H9 (cell line): Measurements from ENCODE around the gene RIGI. TPM values are rescaled to one million over a fixed set of nuclear protein-coding genes. Genes with fewer than 3 reads are reported as not detected.

Experiments
- DNase-seq: peaks from one replicate; pipeline ENCODE4 v3.0.0-alpha.2; 2017
- H2AFZ ChIP-seq: one replicate; pipeline ENCODE4 v1.6.1; 2013; ENCODE audit warnings: mild to moderate bottlenecking, low read length, control low read depth, moderate library complexity
- H2AK5ac ChIP-seq: 2 replicates; pipeline ENCODE4 v1.6.1; 2013; ENCODE audit warnings: low read length, control low read depth, mixed read lengths; ENCODE audit not compliant: insufficient read length
- H2BK120ac ChIP-seq: one replicate; pipeline ENCODE4 v1.6.1; 2013; ENCODE audit warnings: low read depth, mild to moderate bottlenecking, low read length, control low read depth, inconsistent platforms; ENCODE audit not compliant: poor library complexity, severe bottlenecking
- H2BK12ac ChIP-seq: 2 replicates; pipeline ENCODE4 v1.6.1; 2013; ENCODE audit warnings: low read length, control low read depth, mixed read lengths, low read depth; ENCODE audit not compliant: insufficient read length
- H2BK15ac ChIP-seq: 2 replicates; pipeline ENCODE4 v1.6.1; 2013; ENCODE audit warnings: low read depth, low read length, control low read depth
- H2BK20ac ChIP-seq: one replicate; pipeline ENCODE4 v1.6.1; 2013; ENCODE audit warnings: low read depth, mild to moderate bottlenecking, low read length, control low read depth, inconsistent platforms; ENCODE audit not compliant: poor library complexity, severe bottlenecking
- H2BK5ac ChIP-seq: 2 replicates; pipeline ENCODE4 v1.6.1; 2013; ENCODE audit warnings: low read length, control low read depth, mixed read lengths; ENCODE audit not compliant: insufficient read length
- H3K14ac ChIP-seq: 2 replicates; pipeline ENCODE4 v1.6.1; 2013; ENCODE audit warnings: low read length, control low read depth; ENCODE audit not compliant: insufficient read depth
- H3K18ac ChIP-seq: 2 replicates; pipeline ENCODE4 v1.6.1; 2013; ENCODE audit warnings: low read depth, mild to moderate bottlenecking, mixed read lengths, low read length, control low read depth; ENCODE audit not compliant: insufficient read length
- H3K23ac ChIP-seq: 2 replicates; pipeline ENCODE4 v1.6.1; 2013; ENCODE audit warnings: low read length, control low read depth, mixed read lengths, low read depth; ENCODE audit not compliant: insufficient read length
- H3K23me2 ChIP-seq: 2 replicates; pipeline ENCODE4 v1.6.1; 2013; ENCODE audit warnings: low read depth, mild to moderate bottlenecking, mixed read lengths, low read length, control low read depth; ENCODE audit not compliant: insufficient read length, poor library complexity, severe bottlenecking
- H3K27ac ChIP-seq: 2 replicates; pipeline ENCODE4 v1.5.1; 2013; ENCODE audit warnings: low read length, control low read depth, mixed read lengths, low read depth; ENCODE audit not compliant: insufficient read length
- H3K27me3 ChIP-seq: 2 replicates; pipeline ENCODE4 v1.6.1; 2013; ENCODE audit warnings: low read length, control low read depth, inconsistent platforms; ENCODE audit not compliant: insufficient read depth
- H3K4ac ChIP-seq: 2 replicates; pipeline ENCODE4 v1.6.1; 2013; ENCODE audit warnings: low read depth, mild to moderate bottlenecking, control low read depth, inconsistent platforms, low read length, moderate library complexity
- H3K4me1 ChIP-seq: 2 replicates; pipeline ENCODE4 v1.6.1; 2013; ENCODE audit warnings: low read length, control low read depth, inconsistent platforms; ENCODE audit not compliant: insufficient read depth
- H3K4me2 ChIP-seq: 2 replicates; pipeline ENCODE4 v1.6.1; 2013; ENCODE audit warnings: low read length, control low read depth, mixed read lengths; ENCODE audit not compliant: insufficient read length, insufficient read depth
- H3K56ac ChIP-seq: 2 replicates; pipeline ENCODE4 v1.6.1; 2013; ENCODE audit warnings: low read depth, mild to moderate bottlenecking, mixed read lengths, low read length, control low read depth; ENCODE audit not compliant: insufficient read length
- H3K79me1 ChIP-seq: 2 replicates; pipeline ENCODE4 v1.6.1; 2013; ENCODE audit warnings: low read depth, mild to moderate bottlenecking, moderate library complexity, low read length, control low read depth, inconsistent platforms; ENCODE audit not compliant: insufficient read depth, poor library complexity, severe bottlenecking
- H3K79me2 ChIP-seq: 2 replicates; pipeline ENCODE4 v1.6.1; 2013; ENCODE audit warnings: low read length, control low read depth, inconsistent platforms; ENCODE audit not compliant: insufficient read depth
- H3K9ac ChIP-seq: 2 replicates; pipeline ENCODE4 v1.6.1; 2013; ENCODE audit warnings: low read length, control low read depth, mixed read lengths; ENCODE audit not compliant: insufficient read length; ENCODE audit errors: extremely low read depth
- H3K9me3 ChIP-seq: one replicate; pipeline ENCODE4 v1.6.1; 2013; ENCODE audit warnings: low read depth, low read length, inconsistent platforms; ENCODE audit not compliant: control insufficient read depth
- H3T11ph ChIP-seq: one replicate; pipeline ENCODE4 v1.6.1; 2013; ENCODE audit warnings: mild to moderate bottlenecking, low read length, control low read depth, inconsistent platforms
- H4K20me1 ChIP-seq: one replicate; pipeline ENCODE4 v1.6.1; 2013; ENCODE audit not compliant: control insufficient read depth, insufficient read length, insufficient read depth
- H4K5ac ChIP-seq: 2 replicates; pipeline ENCODE4 v1.6.1; 2013; ENCODE audit warnings: low read depth, mild to moderate bottlenecking, mixed read lengths, low read length, control low read depth; ENCODE audit not compliant: insufficient read length
- H4K8ac ChIP-seq: replicated peaks from 2 replicates; pipeline ENCODE4 v1.6.1; 2013; ENCODE audit warnings: low read length, control low read depth, mixed read lengths, low read depth; ENCODE audit not compliant: insufficient read length
- H4K91ac ChIP-seq: 2 replicates; pipeline ENCODE4 v1.6.1; 2013; ENCODE audit warnings: low read depth, mild to moderate bottlenecking, moderate library complexity, mixed read lengths, low read length, control low read depth; ENCODE audit not compliant: insufficient read length
- H3K27ac Mint-ChIP-seq, 3 experiments: 2 replicates in 2 of 3; 3 replicates in 1 of 3; pipeline ENCODE4 v1.8.0; 2020 to 2021; ENCODE audit warnings: mixed read lengths in 3 of 3, mild to moderate bottlenecking in 1 of 3, moderate library complexity in 1 of 3
- H3K27me3 Mint-ChIP-seq: 2 replicates; pipeline ENCODE4 v1.8.0; 2021; ENCODE audit warnings: low read depth, mild to moderate bottlenecking, moderate library complexity, mixed read lengths
- H3K36me3 Mint-ChIP-seq, 3 experiments: 2 replicates in 2 of 3; 3 replicates in 1 of 3; pipeline ENCODE4 v1.8.0; 2020 to 2021; ENCODE audit warnings: low read depth in 3 of 3, mixed read lengths in 3 of 3; ENCODE audit not compliant: insufficient read depth in 1 of 3
- H3K4me1 Mint-ChIP-seq, 2 experiments: 2 replicates each; pipeline ENCODE4 v1.8.0; 2020; ENCODE audit warnings: mixed read lengths in 2 of 2
- H3K4me3 Mint-ChIP-seq, 2 experiments: 2 replicates in 1 of 2; 3 replicates in 1 of 2; pipeline ENCODE4 v1.8.0; 2020 to 2021; ENCODE audit warnings: mild to moderate bottlenecking in 2 of 2, mixed read lengths in 2 of 2, moderate library complexity in 1 of 2
- H3K9me3 Mint-ChIP-seq, 2 experiments: 2 replicates in 1 of 2; 3 replicates in 1 of 2; pipeline ENCODE4 v1.8.0; 2020; ENCODE audit warnings: mild to moderate bottlenecking in 2 of 2, mixed read lengths in 2 of 2, moderate library complexity in 1 of 2
- CTCF ChIP-seq: fragments of 200-600 bp; sonication (generic); conservative IDR thresholded peaks from 3 replicates; pipeline ENCODE4 v1.8.0; 2021; ENCODE audit warnings: antibody characterized with exemption, mild to moderate bottlenecking
- WGBS: extraction: QIAGEN DNeasy Blood & Tissue Kit; methylation state at CpG from one replicate; pipeline ENCODE4 v1.1.7; 2013; ENCODE audit warnings: missing lambda C conversion rate, low lambda C conversion rate, mixed read lengths; ENCODE audit not compliant: insufficient read length; ENCODE audit errors: extremely low coverage; 5-methylcytosine and 5-hydroxymethylcytosine counted together
- total RNA-seq: library from RNA; stranded (reverse); gene quantifications from 2 replicates; pipeline ENCODE4 v1.2.1, GENCODE V29; 2021

RIGI gene
- total RNA-seq, 1 experiment from 2014 or later, result 4.1 TPM

- Histone ChIP-seq H3K27me3 (no peaks in the 10 kb centered on the region), H3K14ac (no peak overlapping the region), H3K9ac (no peak overlapping the region), H2BK15ac (no peak overlapping the region), H4K91ac (no peak overlapping the region), H3K23ac (no peak overlapping the region), H2BK120ac (no peak overlapping the region), H4K20me1 (no peaks in the 10 kb centered on the region), H2BK5ac (no peak overlapping the region), H3K79me2 (no peaks in the 10 kb centered on the region), H3K27ac (no peak overlapping the region), H3K4me2 (no peak overlapping the region), H3K18ac (no peak overlapping the region), H2AK5ac (no peak overlapping the region), H2AFZ (no peak overlapping the region), H2BK12ac (no peak overlapping the region), H3K23me2 (no peaks in the 10 kb centered on the region), H3K9me3 (peaks cover under 1% of the 10 kb centered on the region), H3K4ac (no peak overlapping the region), H3T11ph (no peak overlapping the region), H3K79me1 (no peaks in the 10 kb centered on the region), H3K4me1 (no peaks in the 10 kb centered on the region), H3K56ac (no peak overlapping the region), H4K8ac (no peak overlapping the region), H2BK20ac (no peak overlapping the region), H4K5ac (no peak overlapping the region)
- WGBS, result no CpG with 5 or more reads among the region's 1 CpG
- DNase-seq, result no peak
- no peak for TF ChIP-seq CTCF
- Mint-ChIP-seq H3K4me3 (no peak overlapping the region), H3K9me3 (peaks cover 10 to 24% of the 10 kb centered on the region in 2 experiments; a peak in 4 of 5 replicates), H3K27ac (no peak overlapping the region), H3K36me3 (peaks cover 12 to 25% (median 14%) of the 10 kb centered on the region in 3 experiments; a peak in 6 of 7 replicates), H3K27me3 (no peaks in the 10 kb centered on the region), H3K4me1 (peaks cover 10 to 17% of the 10 kb centered on the region in 2 experiments)
Measured at GRCh38 chr9:32523910-32524309, 2.1 kb downstream of the RIGI start.
